Smooth muscle cell (in vitro differentiated cells): Measurements from ENCODE around the gene PPP1R37. TPM values are rescaled to one million over a fixed set of nuclear protein-coding genes. Genes with fewer than 3 reads are reported as not detected.

Source experiments
- DNase-seq: peaks from one replicate; lab custom pipeline; 2025; ENCODE audit not compliant: unreplicated experiment; lab: John Stamatoyannopoulos, UW
- H2AFZ ChIP-seq: fragments of 200-600 bp; sonication (generic); 2 replicates; pipeline ENCODE4 v1.6.0; 2016; ENCODE audit warnings: antibody characterized with exemption, low read depth, mild to moderate bottlenecking
- H3F3A ChIP-seq: fragments of 200-600 bp; sonication (generic); 2 replicates; pipeline ENCODE4 v1.6.0; 2017; ENCODE audit warnings: antibody characterized with exemption, low read depth
- H3K27ac ChIP-seq: fragments of 200-600 bp; sonication (generic); 2 replicates; pipeline ENCODE4 v1.5.1; 2016; ENCODE audit warnings: low read depth, mild to moderate bottlenecking
- H3K27me3 ChIP-seq: fragments of 200-600 bp; sonication (generic); 2 replicates; pipeline ENCODE4 v1.6.1; 2016; ENCODE audit warnings: low read depth, mild to moderate bottlenecking
- H3K36me3 ChIP-seq: fragments of 200-600 bp; sonication (generic); 2 replicates; pipeline ENCODE4 v1.5.1; 2016; ENCODE audit warnings: low read depth
- H3K4me1 ChIP-seq: fragments of 200-600 bp; sonication (generic); 2 replicates; pipeline ENCODE4 v1.5.1; 2016; ENCODE audit warnings: low read depth
- H3K4me2 ChIP-seq: fragments of 200-600 bp; sonication (generic); 2 replicates; pipeline ENCODE4 v1.6.0; 2016; ENCODE audit warnings: mild to moderate bottlenecking
- H3K4me3 ChIP-seq: fragments of 200-600 bp; sonication (generic); 2 replicates; pipeline ENCODE4 v1.5.1; 2016; ENCODE audit warnings: mild to moderate bottlenecking
- H3K79me2 ChIP-seq: fragments of 200-600 bp; sonication (generic); 2 replicates; pipeline ENCODE4 v1.6.0; 2016; ENCODE audit warnings: low read depth, mild to moderate bottlenecking
- H3K9ac ChIP-seq: fragments of 200-600 bp; sonication (generic); 2 replicates; pipeline ENCODE4 v1.6.0; 2016; ENCODE audit warnings: low read depth
- H3K9me3 ChIP-seq: fragments of 200-600 bp; sonication (generic); replicated peaks from 2 replicates; pipeline ENCODE4 v1.5.1; 2016; ENCODE audit warnings: low read depth
- H4K20me1 ChIP-seq: fragments of 200-600 bp; sonication (generic); 2 replicates; pipeline ENCODE4 v1.6.0; 2016; ENCODE audit warnings: low read depth
- whole genome bisulfite sequencing: methylation state at CpG from one replicate; pipeline ENCODE4 v1.1.7; 2016; ENCODE audit warnings: low lambda C conversion rate; 5-methylcytosine and 5-hydroxymethylcytosine counted together
- polyA plus RNA-seq: library from polyadenylated mRNA; unstranded; fragments of >200 nt; fragmentation: Nextera tagmentation; extraction: Ambion mirVana; gene quantifications from 2 replicates; pipeline ENCODE4 v1.2.1, GENCODE V29; 2016
- total RNA-seq: library from RNA; depleted of rRNA; stranded (reverse); fragments of >200 nt; gene quantifications from 2 replicates; pipeline ENCODE4 v1.2.3, GENCODE V29; 2014
- TF ChIP-seq, protein P1 (sequence below): fragments of 200-600 bp; sonication (generic); IDR thresholded peaks from 2 replicates; pipeline ENCODE4 v1.5.1; 2017; ENCODE audit warnings: borderline replicate concordance, mild to moderate bottlenecking, antibody characterized with exemption; ENCODE audit not compliant: insufficient read depth, poor library complexity, severe bottlenecking

PPP1R37 gene
- total and polyA plus RNA-seq, 2 experiments from 2014 or later: 8.2 to 11.7 TPM

DNA sequence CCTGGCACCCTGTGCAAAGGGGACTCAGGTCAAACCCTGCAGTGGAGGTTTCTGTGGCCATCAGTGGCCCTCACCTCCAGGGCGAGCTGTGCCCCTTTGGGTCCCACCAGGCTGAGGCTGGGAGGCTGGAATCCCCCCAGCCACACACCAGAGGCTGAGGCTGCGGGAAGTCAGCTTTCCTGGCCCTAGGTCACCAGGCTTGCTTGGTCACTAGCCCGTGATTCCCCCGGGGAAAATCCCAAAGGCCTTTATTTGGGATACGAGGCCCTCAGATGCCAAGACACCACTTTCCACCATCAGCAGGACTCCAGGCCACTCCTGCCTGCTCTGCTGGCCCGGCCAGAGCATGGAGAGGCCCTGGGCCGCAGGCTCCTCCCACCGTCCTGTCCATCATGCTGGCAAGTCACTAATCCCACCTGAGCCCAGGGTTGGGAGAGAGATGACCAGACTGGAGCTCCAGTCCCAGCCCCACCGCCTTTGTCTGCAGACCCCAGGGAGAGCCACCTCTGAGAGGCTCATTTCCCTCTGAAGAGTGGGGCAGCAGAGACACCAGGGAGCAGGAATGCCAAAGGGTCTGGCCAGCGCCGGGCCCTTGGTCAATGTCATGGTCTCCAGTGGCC lies 63.1 kb downstream of the PPP1R37 start:
- Histone ChIP-seq H4K20me1 (peaks cover 13% of the 10 kb centered on the region), H3K4me3 (no peak overlapping the region), H3K4me2 (no peak overlapping the region), H2AFZ (no peak overlapping the region), H3K79me2 (no peaks in the 10 kb centered on the region), H3K4me1 (peaks cover 10% of the 10 kb centered on the region), H3K9me3 (no peaks in the 10 kb centered on the region), H3K27ac (no peak overlapping the region), H3F3A (no peaks in the 10 kb centered on the region), H3K9ac (no peak overlapping the region), H3K27me3 (peaks cover 29% of the 10 kb centered on the region), H3K36me3 (no peaks in the 10 kb centered on the region)
- WGBS: 85% methylated on average over 11 of the region's 11 CpGs
- DNase-seq: no peak
- TF ChIP-seq, protein P1, sequence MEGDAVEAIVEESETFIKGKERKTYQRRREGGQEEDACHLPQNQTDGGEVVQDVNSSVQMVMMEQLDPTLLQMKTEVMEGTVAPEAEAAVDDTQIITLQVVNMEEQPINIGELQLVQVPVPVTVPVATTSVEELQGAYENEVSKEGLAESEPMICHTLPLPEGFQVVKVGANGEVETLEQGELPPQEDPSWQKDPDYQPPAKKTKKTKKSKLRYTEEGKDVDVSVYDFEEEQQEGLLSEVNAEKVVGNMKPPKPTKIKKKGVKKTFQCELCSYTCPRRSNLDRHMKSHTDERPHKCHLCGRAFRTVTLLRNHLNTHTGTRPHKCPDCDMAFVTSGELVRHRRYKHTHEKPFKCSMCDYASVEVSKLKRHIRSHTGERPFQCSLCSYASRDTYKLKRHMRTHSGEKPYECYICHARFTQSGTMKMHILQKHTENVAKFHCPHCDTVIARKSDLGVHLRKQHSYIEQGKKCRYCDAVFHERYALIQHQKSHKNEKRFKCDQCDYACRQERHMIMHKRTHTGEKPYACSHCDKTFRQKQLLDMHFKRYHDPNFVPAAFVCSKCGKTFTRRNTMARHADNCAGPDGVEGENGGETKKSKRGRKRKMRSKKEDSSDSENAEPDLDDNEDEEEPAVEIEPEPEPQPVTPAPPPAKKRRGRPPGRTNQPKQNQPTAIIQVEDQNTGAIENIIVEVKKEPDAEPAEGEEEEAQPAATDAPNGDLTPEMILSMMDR: no peak

DNA sequence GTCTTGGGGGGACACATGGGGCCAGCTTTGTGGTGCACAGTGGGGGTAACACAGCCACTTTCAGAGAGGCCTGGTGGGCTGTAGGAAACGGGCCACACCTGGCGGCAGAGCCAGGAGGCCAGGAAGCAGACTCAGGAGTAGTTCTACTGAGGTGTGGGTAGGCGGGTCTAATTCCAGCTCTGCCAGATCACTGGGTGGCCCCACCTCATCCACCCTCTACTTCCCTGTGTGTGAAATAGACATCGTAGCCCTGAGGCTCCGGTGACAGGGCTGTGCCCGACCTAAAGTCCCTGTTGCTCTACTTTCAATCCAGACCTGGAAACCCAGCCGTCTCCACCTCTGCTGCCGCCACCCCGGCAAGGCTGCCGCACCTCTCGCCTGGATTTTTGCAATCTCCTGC lies 63.8 kb downstream of the PPP1R37 start:
- Histone ChIP-seq H3K9ac (no peak overlapping the region), H3K79me2 (no peaks in the 10 kb centered on the region), H3K36me3 (no peaks in the 10 kb centered on the region), H3K27me3 (peaks cover 22% of the 10 kb centered on the region), H3K27ac (no peak overlapping the region), H3K4me1 (peaks cover 10% of the 10 kb centered on the region), H3F3A (no peaks in the 10 kb centered on the region), H4K20me1 (peaks cover 13% of the 10 kb centered on the region), H3K4me3 (no peak overlapping the region), H3K9me3 (no peaks in the 10 kb centered on the region), H2AFZ (no peak overlapping the region), H3K4me2 (no peak overlapping the region)
- 71% methylated on average over 11 of the region's 11 CpGs for WGBS
- TF ChIP-seq, protein P1: no peak
- no peak for DNase-seq

DNA sequence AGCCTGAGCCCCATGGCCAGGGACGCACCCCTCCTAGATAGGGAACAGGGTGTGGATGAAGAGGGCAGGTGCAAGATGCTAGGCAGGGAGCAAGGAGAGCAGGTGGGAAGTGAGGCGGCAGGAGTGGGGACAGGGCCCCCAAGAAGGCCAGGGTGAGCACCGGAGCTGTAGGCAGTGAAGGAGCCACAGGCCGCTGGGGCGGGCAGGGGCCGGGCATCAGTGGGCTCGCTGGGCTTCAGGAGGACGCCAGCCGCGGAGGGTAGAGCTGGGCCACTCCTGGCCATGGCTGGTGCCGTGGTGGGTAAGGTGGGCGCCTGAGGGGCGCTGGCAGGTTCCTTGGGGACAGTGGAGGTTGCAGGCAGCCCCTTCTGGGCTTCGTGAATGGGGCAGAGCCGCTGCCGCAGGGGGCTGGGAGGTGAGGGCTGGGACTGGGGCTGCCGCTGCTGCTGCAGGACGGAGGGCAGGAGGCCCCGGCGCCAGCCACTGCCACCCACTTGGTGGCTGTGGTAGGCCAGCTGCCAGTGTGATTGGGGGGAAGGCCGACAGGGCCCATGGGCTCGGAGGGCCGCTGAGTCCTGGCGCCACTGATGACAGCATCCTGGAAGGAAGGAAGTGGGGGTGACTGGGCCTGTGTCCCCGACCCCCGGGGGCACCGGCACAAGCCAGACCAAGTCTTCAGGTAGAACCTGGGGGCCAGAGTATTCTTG lies 65.7 kb downstream of the PPP1R37 start:
- H4K20me1 ChIP-seq: peaks cover 5% of the 10 kb centered on the region
- H3K27ac ChIP-seq: no peak overlapping the region
- no peak overlapping the region for H3K9ac ChIP-seq
- peaks cover 8% of the 10 kb centered on the region for H3K4me1 ChIP-seq
- no peak overlapping the region for H2AFZ ChIP-seq
- H3K36me3 ChIP-seq: no peaks in the 10 kb centered on the region
- peaks cover 3% of the 10 kb centered on the region for H3K27me3 ChIP-seq
- no peaks in the 10 kb centered on the region for H3F3A ChIP-seq
- H3K4me3 ChIP-seq: no peak overlapping the region
- TF ChIP-seq, protein P1: no peak
- H3K79me2 ChIP-seq: no peaks in the 10 kb centered on the region
- no peak for DNase-seq
- H3K4me2 ChIP-seq: no peak overlapping the region
- H3K9me3 ChIP-seq: no peaks in the 10 kb centered on the region
- WGBS: 96% methylated on average over 26 of the region's 27 CpGs
